Measurements from ENCODE around the gene ZNF22. TPM values are rescaled to one million over a fixed set of nuclear protein-coding genes. Genes with fewer than 3 reads are reported as not detected.
A peak's percentile ranks its signal among the peaks of the same experiment; 100 is the strongest.
"Not testable (repeated sequence)": the region's sequence is repeated elsewhere in the genome, so short reads cannot be mapped to it uniquely, and the experiment has no call there.

The ZNF22 gene
- total and polyA plus RNA-seq, 7 donors = 5.9 to 15.9 (median 12.8) TPM

DNA sequence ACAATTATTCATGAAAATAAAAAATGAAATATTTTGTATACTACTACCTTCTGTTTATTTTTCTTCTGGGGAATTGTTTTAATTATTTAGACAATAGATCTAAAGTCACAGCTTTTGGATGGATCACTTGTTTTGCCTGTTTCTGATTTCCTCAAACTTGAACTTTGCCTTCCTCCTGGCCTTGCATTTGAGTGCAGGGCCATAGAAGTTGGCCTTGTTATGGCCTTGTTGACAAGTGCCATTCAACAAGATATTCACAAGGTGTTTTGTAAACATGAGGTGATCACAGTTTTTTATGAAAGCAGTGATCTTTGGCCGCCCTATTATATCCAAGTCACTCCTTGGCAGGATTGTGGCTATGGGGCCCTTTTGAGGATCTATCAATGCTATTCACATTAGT lies 4.6 kb downstream of the ZNF22 start:
- 91 to 96% (median 94%) methylated on average over 1 of the region's 1 CpG for WGBS, 3 donors
- Histone ChIP-seq H3K9me3 (no peaks in the 10 kb centered on the region), H3K27me3 (ENCODE audit: insufficient read depth in 3 of 3, low read length in 2 of 3) (no peaks in the 10 kb centered on the region), H3K27ac (no peak overlapping the region), H3K4me3 (no peak overlapping the region), H3K36me3 (ENCODE audit: insufficient read depth in 1 of 2, low read depth in 1 of 2) (peaks cover 5 to 23% of the 10 kb centered on the region in 2 donors), H3K4me1 (peaks cover 19% of the 10 kb centered on the region)
- DNase-seq (no peak), ATAC-seq (no peak)
- TF ChIP-seq, protein P1, sequence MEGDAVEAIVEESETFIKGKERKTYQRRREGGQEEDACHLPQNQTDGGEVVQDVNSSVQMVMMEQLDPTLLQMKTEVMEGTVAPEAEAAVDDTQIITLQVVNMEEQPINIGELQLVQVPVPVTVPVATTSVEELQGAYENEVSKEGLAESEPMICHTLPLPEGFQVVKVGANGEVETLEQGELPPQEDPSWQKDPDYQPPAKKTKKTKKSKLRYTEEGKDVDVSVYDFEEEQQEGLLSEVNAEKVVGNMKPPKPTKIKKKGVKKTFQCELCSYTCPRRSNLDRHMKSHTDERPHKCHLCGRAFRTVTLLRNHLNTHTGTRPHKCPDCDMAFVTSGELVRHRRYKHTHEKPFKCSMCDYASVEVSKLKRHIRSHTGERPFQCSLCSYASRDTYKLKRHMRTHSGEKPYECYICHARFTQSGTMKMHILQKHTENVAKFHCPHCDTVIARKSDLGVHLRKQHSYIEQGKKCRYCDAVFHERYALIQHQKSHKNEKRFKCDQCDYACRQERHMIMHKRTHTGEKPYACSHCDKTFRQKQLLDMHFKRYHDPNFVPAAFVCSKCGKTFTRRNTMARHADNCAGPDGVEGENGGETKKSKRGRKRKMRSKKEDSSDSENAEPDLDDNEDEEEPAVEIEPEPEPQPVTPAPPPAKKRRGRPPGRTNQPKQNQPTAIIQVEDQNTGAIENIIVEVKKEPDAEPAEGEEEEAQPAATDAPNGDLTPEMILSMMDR (IDR thresholded peaks at IDR 0.05) = no peak
- intact Hi-C loops (cut with DNase I) = loop anchor here (5.0 to 10.0 kb wide), 2 partner anchors 232 to 670 kb away; partner anchors contain the start of gene ZFAND4 (in 1 of the 2)

DNA sequence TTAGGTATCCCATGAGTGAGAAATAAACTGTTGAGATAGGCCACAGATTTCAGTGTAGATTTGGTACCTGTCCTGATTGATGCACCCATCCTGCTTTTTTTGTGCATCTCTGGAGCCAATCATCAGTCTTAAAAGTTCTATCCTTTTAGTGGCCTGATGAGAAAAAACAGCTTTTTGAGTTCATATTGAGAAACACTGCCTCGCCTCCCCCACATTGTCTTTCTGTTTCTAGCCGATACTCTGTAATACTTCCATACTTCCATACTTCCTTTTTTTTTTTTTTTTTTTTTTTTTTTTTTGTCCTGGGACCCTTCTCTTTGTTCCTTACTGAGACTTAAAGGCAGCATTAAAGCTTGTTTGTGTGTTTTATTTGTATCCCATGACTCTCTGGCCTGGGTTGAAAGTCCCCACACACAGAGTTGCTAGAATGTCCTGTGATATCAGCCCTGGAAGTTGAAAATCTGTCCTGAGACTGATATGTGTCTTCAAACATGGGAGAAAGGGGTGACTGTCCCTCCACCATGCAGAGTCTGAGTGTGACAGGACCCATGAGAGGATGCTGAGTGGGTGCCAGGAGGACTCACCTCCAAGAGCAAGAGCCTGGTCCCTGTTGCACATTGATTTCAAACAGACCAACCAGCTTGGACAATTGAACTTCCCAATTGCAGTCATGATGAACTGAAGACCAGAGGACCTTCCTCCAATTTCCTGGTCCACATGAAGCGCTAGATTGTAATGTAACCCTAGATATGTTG lies 5.7 kb downstream of the ZNF22 start:
- TF ChIP-seq, protein P1 (IDR thresholded peaks at IDR 0.05) = no peak
- ATAC-seq = no peak
- Histone ChIP-seq H3K36me3 (ENCODE audit: insufficient read depth in 1 of 2, low read depth in 1 of 2) (peaks cover 5 to 23% of the 10 kb centered on the region in 2 donors), H3K4me1 (peaks cover 19% of the 10 kb centered on the region), H3K27ac (no peak overlapping the region), H3K9me3 (no peaks in the 10 kb centered on the region), H3K4me3 (no peak overlapping the region), H3K27me3 (ENCODE audit: insufficient read depth in 3 of 3, low read length in 2 of 3) (no peaks in the 10 kb centered on the region)
- no peak for DNase-seq
- 89 to 96% (median 91%) methylated on average over 3 of the region's 3 CpGs for WGBS, 3 donors
- intact Hi-C loops (cut with DNase I) = loop anchor here (5.0 to 10.0 kb wide), 2 partner anchors 231 to 668 kb away; partner anchors contain the start of gene ZFAND4 (in 1 of the 2)

DNA sequence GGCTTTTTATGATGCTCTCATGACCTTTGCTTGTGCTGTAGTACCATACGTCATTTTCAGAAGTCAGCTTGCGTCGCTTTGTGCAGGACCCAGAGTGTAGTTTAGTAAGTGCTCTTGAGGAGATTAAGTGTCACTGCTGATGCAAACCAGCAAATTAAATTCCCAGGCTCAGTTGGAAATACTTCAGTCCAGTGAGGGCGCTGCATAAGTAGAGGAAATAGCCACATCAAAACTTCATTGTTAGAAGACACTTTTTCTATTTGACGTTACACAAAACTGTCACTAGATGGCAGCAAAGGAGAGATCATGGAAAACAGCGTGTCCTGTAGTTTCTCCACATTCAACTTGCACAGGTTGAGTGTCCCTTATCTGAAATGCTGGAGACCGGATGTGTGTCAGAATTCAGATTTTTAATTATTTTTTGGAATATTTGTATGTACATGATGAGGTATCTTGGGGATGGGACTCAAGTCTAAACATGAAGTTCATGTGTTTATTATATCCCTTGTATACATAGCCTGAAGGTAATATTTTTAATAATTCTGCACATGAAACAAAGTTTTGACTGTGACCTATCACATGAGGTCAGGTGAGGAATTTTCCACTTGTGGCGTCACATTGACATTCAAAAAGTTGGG lies 7.9 kb downstream of the ZNF22 start:
- H3K4me3 ChIP-seq = no peak overlapping the region
- peak; percentile 65 to 87 (median 78) for ATAC-seq
- no peaks in the 10 kb centered on the region for H3K27me3 ChIP-seq (ENCODE audit: insufficient read depth in 3 of 3, low read length in 2 of 3)
- TF ChIP-seq, protein P1 (IDR thresholded peaks at IDR 0.05) = peak; percentile 82
- H3K9me3 ChIP-seq = no peaks in the 10 kb centered on the region
- DNase-seq = no peak
- peaks cover 5% of the 10 kb centered on the region for H3K4me1 ChIP-seq
- no peak overlapping the region for H3K27ac ChIP-seq
- intact Hi-C loops (cut with DNase I) = loop anchor here (5.0 to 10.0 kb wide), 2 partner anchors 229 to 666 kb away; partner anchors contain the start of gene ZFAND4 (in 1 of the 2)
- H3K36me3 ChIP-seq (ENCODE audit: insufficient read depth in 1 of 2, low read depth in 1 of 2) = peaks cover 3 to 18% of the 10 kb centered on the region in 2 donors
- 12 to 16% (median 14%) methylated on average over 8 of the region's 8 CpGs for WGBS, 3 donors

DNA sequence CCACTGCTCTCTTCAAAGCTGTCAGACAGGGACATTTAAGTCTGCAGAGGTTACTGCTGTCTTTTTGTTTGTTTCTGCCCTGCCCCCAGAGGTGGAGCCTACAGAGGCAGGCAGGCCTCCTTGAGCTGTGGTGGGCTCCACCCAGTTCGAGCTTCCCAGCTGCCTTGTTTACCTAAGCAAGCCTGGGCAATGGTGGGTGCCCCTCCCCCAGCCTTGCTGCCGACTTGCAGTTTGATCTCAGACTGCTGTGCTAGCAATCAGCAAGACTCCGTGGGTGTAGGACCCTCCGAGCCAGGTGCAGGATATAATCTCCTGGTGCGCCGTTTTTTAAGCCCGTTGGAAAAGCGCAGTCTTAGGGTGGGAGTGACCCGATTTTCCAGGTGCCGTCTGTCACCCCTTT lies 13.8 kb downstream of the ZNF22 start:
- H3K4me3 ChIP-seq; H3K4me1 ChIP-seq; H3K9me3 ChIP-seq; ATAC-seq; H3K36me3 ChIP-seq (ENCODE audit: insufficient read depth in 1 of 2, low read depth in 1 of 2); intact Hi-C loops (cut with DNase I); H3K27me3 ChIP-seq (ENCODE audit: insufficient read depth in 3 of 3, low read length in 2 of 3); H3K27ac ChIP-seq; DNase-seq: not testable (repeated sequence)
- WGBS, 3 donors = 82 to 92% (median 87%) methylated on average over 9 to 10 of the region's 10 CpGs

DNA sequence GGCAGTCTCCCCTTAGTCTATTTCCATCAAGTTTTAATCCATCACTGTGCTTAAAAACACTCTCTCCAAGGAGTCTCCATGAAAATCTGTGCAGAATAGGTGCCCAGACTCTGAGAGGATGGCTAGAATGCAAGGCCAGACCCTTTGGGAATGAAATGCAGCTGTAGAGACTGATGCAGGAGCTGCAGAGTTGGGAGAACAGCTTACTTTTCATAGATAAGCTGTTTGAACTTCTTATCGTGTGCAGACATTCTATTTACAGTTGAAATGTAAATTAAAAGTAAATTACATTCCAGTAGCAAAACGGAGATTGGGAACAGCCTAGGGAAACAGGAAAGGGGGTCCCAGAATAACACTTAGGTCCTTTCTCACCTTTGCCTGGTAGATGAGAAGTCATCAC lies 14.9 kb downstream of the ZNF22 start:
- no peaks in the 10 kb centered on the region for H3K4me1 ChIP-seq
- H3K9me3 ChIP-seq = no peaks in the 10 kb centered on the region
- TF ChIP-seq, protein P1 (IDR thresholded peaks at IDR 0.05) = no peak
- DNase-seq (no peak), ATAC-seq (no peak)
- H3K27ac ChIP-seq = no peak overlapping the region
- no peaks in the 10 kb centered on the region for H3K27me3 ChIP-seq (ENCODE audit: insufficient read depth in 3 of 3, low read length in 2 of 3)
- intact Hi-C loops (cut with DNase I) = no loop called here
- WGBS, 3 donors = 65 to 72% (median 68%) methylated on average over 2 of the region's 2 CpGs
- no peak overlapping the region for H3K4me3 ChIP-seq
- no peaks in the 10 kb centered on the region for H3K36me3 ChIP-seq (ENCODE audit: insufficient read depth in 1 of 2, low read depth in 1 of 2)
